Vagina (tissue), 2 donors: ENCODE results near the gene SLC5A5. TPM values are rescaled to one million over a fixed set of nuclear protein-coding genes. Genes with fewer than 3 reads are reported as not detected.
A peak's percentile ranks its signal among the peaks of the same experiment; 100 is the strongest.

Experiments
- DNase-seq, 2 donors: peaks; one replicate each; pipeline ENCODE4 v3.0.0-alpha.2; 2017; ENCODE audit errors: extremely low spot score in 2 of 2
- H3K27ac ChIP-seq: fragments of 200-600 bp; sonication (generic); one replicate; pipeline ENCODE4 v1.5.1; 2019
- H3K27me3 ChIP-seq: fragments of 200-600 bp; sonication (generic); one replicate; pipeline ENCODE4 v1.5.1; 2019
- H3K36me3 ChIP-seq, 2 donors: fragments of 200-600 bp; sonication (generic); one replicate each; pipeline ENCODE4 v1.5.1; 2017 to 2019
- H3K4me1 ChIP-seq: fragments of 200-600 bp; sonication (generic); one replicate; pipeline ENCODE4 v1.5.1; 2019
- H3K4me3 ChIP-seq, 2 donors: fragments of 200-600 bp; sonication (generic); 1 replicate in 1 of 2; 2 replicates in 1 of 2; pipeline ENCODE4 v1.5.1; 2016 to 2019
- H3K9me3 ChIP-seq: fragments of 200-600 bp; sonication (generic); one replicate; pipeline ENCODE4 v1.5.1; 2019
- POLR2A ChIP-seq, 2 donors: fragments of 450-650 bp; IDR thresholded peaks; one replicate each; pipeline ENCODE4 v1.6.1; 2017; ENCODE audit warnings: antibody characterized with exemption in 2 of 2, mild to moderate bottlenecking in 2 of 2, moderate library complexity in 2 of 2
- POLR2AphosphoS5 ChIP-seq, 2 donors: sonication (generic); formaldehyde crosslinking; IDR thresholded peaks; one replicate each; pipeline ENCODE4 v1.9.0; 2017; ENCODE audit warnings: antibody characterized with exemption in 2 of 2, mild to moderate bottlenecking in 2 of 2, low read depth in 1 of 2; ENCODE audit not compliant: insufficient read depth in 1 of 2
- intact Hi-C: fragments of 100-400 bp; cut with DNase I; formaldehyde crosslinking; loops from one replicate; pipeline ENCODE4 v1.15.1; 2023
- total RNA-seq: library from RNA; depleted of rRNA; stranded (reverse); fragments of >200 nt; gene quantifications from one replicate; pipeline ENCODE4 v1.2.3, GENCODE V29; 2016
- TF ChIP-seq, protein P1 (sequence below), 3 experiments: fragments of 450-650 bp in 2 of 3; fragments of 200-600 bp in 1 of 3; sonication (generic) in 1 of 3; IDR thresholded peaks; one replicate each; pipeline ENCODE4 v1.5.1; 2017 to 2019; ENCODE audit warnings: antibody characterized with exemption in 3 of 3, mild to moderate bottlenecking in 2 of 3, moderate library complexity in 2 of 3

The SLC5A5 gene
- total RNA-seq, 1 donor from 2014 or later, result not detected

- Histone ChIP-seq H3K4me1 (peaks cover 17% of the 10 kb centered on the region), H3K9me3 (no peaks in the 10 kb centered on the region), H3K36me3 (peaks cover 3 to 32% of the 10 kb centered on the region in 2 donors), H3K4me3 (peak within 1 kb of the TSS; percentile 77 to 92), H3K27ac (peak within 1 kb of the TSS; percentile 77), H3K27me3 (no peaks in the 10 kb centered on the region)
- TF ChIP-seq, protein P1, sequence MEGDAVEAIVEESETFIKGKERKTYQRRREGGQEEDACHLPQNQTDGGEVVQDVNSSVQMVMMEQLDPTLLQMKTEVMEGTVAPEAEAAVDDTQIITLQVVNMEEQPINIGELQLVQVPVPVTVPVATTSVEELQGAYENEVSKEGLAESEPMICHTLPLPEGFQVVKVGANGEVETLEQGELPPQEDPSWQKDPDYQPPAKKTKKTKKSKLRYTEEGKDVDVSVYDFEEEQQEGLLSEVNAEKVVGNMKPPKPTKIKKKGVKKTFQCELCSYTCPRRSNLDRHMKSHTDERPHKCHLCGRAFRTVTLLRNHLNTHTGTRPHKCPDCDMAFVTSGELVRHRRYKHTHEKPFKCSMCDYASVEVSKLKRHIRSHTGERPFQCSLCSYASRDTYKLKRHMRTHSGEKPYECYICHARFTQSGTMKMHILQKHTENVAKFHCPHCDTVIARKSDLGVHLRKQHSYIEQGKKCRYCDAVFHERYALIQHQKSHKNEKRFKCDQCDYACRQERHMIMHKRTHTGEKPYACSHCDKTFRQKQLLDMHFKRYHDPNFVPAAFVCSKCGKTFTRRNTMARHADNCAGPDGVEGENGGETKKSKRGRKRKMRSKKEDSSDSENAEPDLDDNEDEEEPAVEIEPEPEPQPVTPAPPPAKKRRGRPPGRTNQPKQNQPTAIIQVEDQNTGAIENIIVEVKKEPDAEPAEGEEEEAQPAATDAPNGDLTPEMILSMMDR (IDR thresholded peaks at IDR 0.05), result peak; percentile 42 to 83 (median 64)
- peak; percentile 99 for TF ChIP-seq POLR2AphosphoS5 (IDR thresholded peaks at IDR 0.05; ENCODE audit: insufficient read depth in 1 of 2, low read depth in 1 of 2)
- peak in 1 of 2 donors; percentile 91 for TF ChIP-seq POLR2A (IDR thresholded peaks at IDR 0.05)
- DNase-seq, result peak; percentile 100
- intact Hi-C loops, result loop anchor here (5.0 to 10.0 kb wide), 2 partner anchors 73 to 135 kb away; partner anchors contain the start of gene CCDC124
Measured at GRCh38 chr19:17859533-17860330, 12.0 kb upstream of the SLC5A5 start, which contains the start of gene RPL18A. Gene RPL18A (plus strand): TSS chr19:17859910. CDS start chr19:17859957, 47 bp downstream.

DNA sequence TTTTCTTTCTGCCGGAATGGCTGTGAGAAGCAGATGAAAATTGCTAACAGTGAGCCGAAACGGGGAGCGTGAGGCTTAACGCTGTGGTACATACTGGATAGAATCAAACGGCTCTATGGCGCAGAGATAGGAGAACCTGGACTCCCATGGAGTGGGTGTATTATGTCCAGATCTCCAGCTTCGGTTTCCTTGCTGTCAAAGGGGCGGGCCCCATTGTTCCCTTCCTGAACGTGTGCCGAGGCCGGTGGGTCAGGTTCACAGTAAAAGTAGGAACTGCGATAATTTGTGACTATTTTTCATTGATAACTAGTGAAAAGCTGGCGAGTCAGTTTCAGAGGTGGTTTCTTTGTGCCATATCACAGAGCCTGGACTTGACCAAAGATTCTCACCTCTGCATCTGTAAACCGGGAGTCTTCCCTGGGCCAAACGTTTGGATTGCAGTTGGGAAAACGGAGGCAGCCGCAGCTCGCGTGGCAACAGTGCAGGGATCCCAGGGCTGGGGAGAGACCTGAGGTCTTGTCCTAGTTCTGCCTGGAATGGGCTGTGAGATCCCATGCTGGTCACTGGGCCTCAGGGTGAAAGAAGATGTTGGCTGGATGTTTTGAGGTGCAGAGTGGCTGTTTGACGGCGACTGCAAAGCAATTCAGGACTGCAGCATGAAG is 11.3 kb upstream of the SLC5A5 start:
- Histone ChIP-seq H3K27ac (peak overlapping the region; percentile 77), H3K4me3 (peak overlapping the region; percentile 77 to 92), H3K9me3 (no peaks in the 10 kb centered on the region), H3K4me1 (peaks cover 17% of the 10 kb centered on the region), H3K27me3 (no peaks in the 10 kb centered on the region), H3K36me3 (peaks cover 3 to 32% of the 10 kb centered on the region in 2 donors)
- intact Hi-C loops, result loop anchor here (5.0 to 10.0 kb wide), 2 partner anchors 72 to 134 kb away; partner anchors contain the start of gene CCDC124
- no peak for DNase-seq
- no peak for TF ChIP-seq POLR2A (IDR thresholded peaks at IDR 0.05)
- TF ChIP-seq, protein P1 (IDR thresholded peaks at IDR 0.05), result no peak
- no peak for TF ChIP-seq POLR2AphosphoS5 (IDR thresholded peaks at IDR 0.05; ENCODE audit: insufficient read depth in 1 of 2, low read depth in 1 of 2)

- no peaks in the 10 kb centered on the region for H3K9me3 ChIP-seq
- TF ChIP-seq, protein P1 (IDR thresholded peaks at IDR 0.05), result no peak
- no peak for TF ChIP-seq POLR2AphosphoS5 (IDR thresholded peaks at IDR 0.05; ENCODE audit: insufficient read depth in 1 of 2, low read depth in 1 of 2)
- no peak for TF ChIP-seq POLR2A (IDR thresholded peaks at IDR 0.05)
- H3K36me3 ChIP-seq, result peaks cover 3 to 32% of the 10 kb centered on the region in 2 donors
- peaks cover 17% of the 10 kb centered on the region for H3K4me1 ChIP-seq
- H3K27me3 ChIP-seq, result no peaks in the 10 kb centered on the region
- intact Hi-C loops, result loop anchor here (5.0 to 10.0 kb wide), 2 partner anchors 71 to 134 kb away; partner anchors contain the start of gene CCDC124
- H3K27ac ChIP-seq, result peak overlapping the region; percentile 77
- H3K4me3 ChIP-seq, result peak overlapping the region; percentile 77 to 92
- no peak for DNase-seq
Measured at GRCh38 chr19:17860993-17861360, 10.8 kb upstream of the SLC5A5 start.

GRCh38 chr19:17861542-17862402 is 10.0 kb upstream of the SLC5A5 start:
- Histone ChIP-seq H3K9me3 (no peaks in the 10 kb centered on the region), H3K36me3 (peaks cover 3 to 32% of the 10 kb centered on the region in 2 donors), H3K4me3 (peak overlapping the region in 1 of 2 donors; percentile 77), H3K4me1 (peaks cover 17% of the 10 kb centered on the region), H3K27ac (no peak overlapping the region), H3K27me3 (no peaks in the 10 kb centered on the region)
- TF ChIP-seq, protein P1 (IDR thresholded peaks at IDR 0.05), result no peak
- peak in 1 of 2 donors; percentile 30 for TF ChIP-seq POLR2AphosphoS5 (IDR thresholded peaks at IDR 0.05; ENCODE audit: insufficient read depth in 1 of 2, low read depth in 1 of 2)
- DNase-seq, result no peak
- intact Hi-C loops, result loop anchor here (5.0 to 10.0 kb wide), 2 partner anchors 71 to 133 kb away; partner anchors contain the start of gene CCDC124
